NCI-H748 treated with DMSO at 0.1 percent for 48 hours (cell line): ENCODE measurements around the gene HEXIM1.
A peak's percentile ranks its signal among the peaks of the same experiment; 100 is the strongest.

ENCODE experiments used
- DNase-seq: peaks from one replicate; lab custom pipeline; 2025; lab: John Stamatoyannopoulos, UW

Gene HEXIM1

GRCh38 chr17:45172541-45173286, 24.4 kb downstream of the HEXIM1 start:
- DNase-seq = no peak

GRCh38 chr17:45175759-45176115, 27.5 kb downstream of the HEXIM1 start:
- no peak for DNase-seq

DNA sequence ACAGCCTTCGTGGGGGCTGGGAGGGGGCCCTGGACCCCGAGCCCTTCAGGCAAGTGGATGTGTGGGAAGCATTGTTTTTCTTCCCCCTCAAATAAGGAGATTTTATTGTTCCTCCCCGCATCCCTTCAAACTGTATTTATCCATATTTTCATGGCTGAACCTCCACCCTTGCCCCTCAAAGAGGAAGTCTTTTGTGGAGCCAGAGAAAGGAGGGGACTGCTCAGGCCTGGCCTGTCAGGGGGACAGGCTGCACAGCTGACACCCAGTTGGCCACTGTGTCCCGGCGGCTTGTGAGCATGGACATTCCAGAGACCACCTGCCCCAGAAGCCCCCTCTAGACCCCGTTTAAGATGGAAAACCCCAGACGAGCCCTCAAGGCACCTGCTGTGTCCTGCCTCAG, 29.3 kb downstream of the HEXIM1 start:
- DNase-seq = no peak

GRCh38 chr17:45184144-45184543, 35.9 kb downstream of the HEXIM1 start:
- DNase-seq = no peak

- no peak for DNase-seq
These were observed 38.6 kb downstream of the HEXIM1 start for GRCh38 chr17:45186801-45187354.

- DNase-seq = no peak
These were observed 40.7 kb downstream of the HEXIM1 start for GRCh38 chr17:45189009-45189408.

DNA sequence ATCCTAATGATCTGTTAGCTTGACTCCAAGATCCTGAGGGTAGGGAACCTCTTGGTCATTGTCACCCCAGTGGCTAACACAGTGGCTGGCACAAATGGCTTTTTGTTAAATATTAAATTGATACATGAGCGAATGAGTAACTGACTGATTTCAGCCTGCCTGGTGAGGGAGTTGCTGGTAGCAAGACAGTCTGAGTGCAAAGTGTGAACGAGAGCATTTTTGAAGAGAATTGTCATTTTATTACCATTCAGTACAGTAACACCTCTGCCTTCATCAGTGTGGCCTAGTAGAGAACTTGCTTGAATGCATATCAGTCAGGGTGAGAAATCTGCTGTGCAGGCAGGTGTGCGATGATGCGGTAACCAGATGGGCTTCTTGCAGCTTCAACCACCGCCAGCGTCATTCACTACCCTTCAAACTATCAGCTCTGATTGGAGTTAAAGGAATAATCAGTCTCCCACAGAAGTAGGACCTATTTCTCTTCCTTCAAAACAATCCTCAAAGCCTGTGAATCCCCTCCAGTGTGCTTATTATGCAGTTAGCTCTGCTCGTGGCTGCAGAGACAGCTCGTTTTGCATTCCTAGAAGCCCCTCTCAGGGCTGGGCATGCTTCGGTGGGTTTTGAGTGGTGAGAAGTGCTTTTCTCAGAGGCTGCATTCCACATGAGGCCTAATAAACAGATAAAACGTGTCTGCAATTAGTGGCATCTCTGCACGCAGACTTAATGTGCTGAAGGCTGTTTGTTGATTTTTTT, 42.4 kb downstream of the HEXIM1 start:
- DNase-seq = no peak

GRCh38 chr17:45195424-45195823, 47.1 kb downstream of the HEXIM1 start:
- DNase-seq = no peak

GRCh38 chr17:45197108-45197507, 48.8 kb downstream of the HEXIM1 start:
- DNase-seq = no peak

- DNase-seq = peak; percentile 39
These were observed 49.5 kb downstream of the HEXIM1 start for GRCh38 chr17:45197555-45198334.

GRCh38 chr17:45200701-45201100, 52.4 kb downstream of the HEXIM1 start:
- no peak for DNase-seq

DNA sequence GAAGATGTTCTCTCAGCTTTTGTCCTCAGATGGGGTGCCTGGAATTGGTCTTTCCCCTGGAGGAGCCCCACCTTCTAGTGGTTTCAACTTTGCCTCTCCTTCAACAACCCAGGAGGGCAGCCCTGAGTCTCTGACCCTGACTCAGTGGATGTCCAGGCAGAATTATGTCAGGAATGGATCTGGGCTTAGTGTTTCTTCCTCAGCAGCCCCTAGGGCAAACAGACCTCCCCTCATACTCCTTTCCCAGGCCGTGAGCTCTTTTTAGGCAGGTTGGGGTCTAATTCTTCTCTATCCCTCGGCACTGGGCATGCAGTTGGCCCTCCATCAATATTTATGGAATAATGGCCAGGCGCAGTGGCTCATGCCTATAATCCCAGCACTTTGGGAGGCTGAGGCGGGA, 53.2 kb downstream of the HEXIM1 start:
- no peak for DNase-seq
